Peyer's patch (tissue), 4 donors: ENCODE measurements around the gene TNK2. TPM values are rescaled to one million over a fixed set of nuclear protein-coding genes. Genes with fewer than 3 reads are reported as not detected.

Experiments used
- DNase-seq, 3 donors: peaks; one replicate each; pipeline ENCODE4 v3.0.0-alpha.2; 2017 to 2019
- H3K27ac ChIP-seq, 4 donors: fragments of 200-600 bp; sonication (generic); one replicate each; pipeline ENCODE4 v1.5.1; 2016 to 2019
- H3K27me3 ChIP-seq, 2 donors: fragments of 200-600 bp; sonication (generic); one replicate each; pipeline ENCODE4 v1.5.1; 2019
- H3K36me3 ChIP-seq, 3 donors: fragments of 200-600 bp; sonication (generic); one replicate each; pipeline ENCODE4 v1.5.1; 2016 to 2019
- H3K4me1 ChIP-seq, 4 donors: fragments of 200-600 bp; sonication (generic); one replicate each; pipeline ENCODE4 v1.5.1; 2016 to 2019
- H3K4me3 ChIP-seq, 4 donors: fragments of 200-600 bp; sonication (generic); 1 replicate in 3 of 4; 2 replicates in 1 of 4; pipeline ENCODE4 v1.5.1; 2016 to 2019; ENCODE audit warnings: mild to moderate bottlenecking in 1 of 4
- H3K9me3 ChIP-seq, 4 donors: fragments of 200-600 bp; sonication (generic); one replicate each; pipeline ENCODE4 v1.5.1; 2016 to 2019; ENCODE audit warnings: mild to moderate bottlenecking in 1 of 4
- POLR2A ChIP-seq, 2 donors: fragments of 450-650 bp; IDR thresholded peaks; one replicate each; pipeline ENCODE4 v1.5.1; 2017; ENCODE audit warnings: antibody characterized with exemption in 2 of 2, mild to moderate bottlenecking in 2 of 2, moderate library complexity in 2 of 2
- total RNA-seq, 4 donors: library from RNA; depleted of rRNA; stranded (reverse); fragments of >200 nt; gene quantifications; one replicate each; pipeline ENCODE4 v1.1.0, GENCODE V29; 2016
- TF ChIP-seq, protein P1 (sequence below), 6 experiments: fragments of 450-650 bp in 4 of 6; fragments of 200-600 bp in 2 of 6; sonication (generic) in 1 of 6; IDR thresholded peaks; one replicate each; pipeline ENCODE4 v1.5.1; 2017 to 2019; ENCODE audit warnings: antibody characterized with exemption in 6 of 6, mild to moderate bottlenecking in 3 of 6, moderate library complexity in 1 of 6

The TNK2 gene
- total RNA-seq, 4 donors from 2014 or later = 18.6 to 149 (median 24.6) TPM

DNA sequence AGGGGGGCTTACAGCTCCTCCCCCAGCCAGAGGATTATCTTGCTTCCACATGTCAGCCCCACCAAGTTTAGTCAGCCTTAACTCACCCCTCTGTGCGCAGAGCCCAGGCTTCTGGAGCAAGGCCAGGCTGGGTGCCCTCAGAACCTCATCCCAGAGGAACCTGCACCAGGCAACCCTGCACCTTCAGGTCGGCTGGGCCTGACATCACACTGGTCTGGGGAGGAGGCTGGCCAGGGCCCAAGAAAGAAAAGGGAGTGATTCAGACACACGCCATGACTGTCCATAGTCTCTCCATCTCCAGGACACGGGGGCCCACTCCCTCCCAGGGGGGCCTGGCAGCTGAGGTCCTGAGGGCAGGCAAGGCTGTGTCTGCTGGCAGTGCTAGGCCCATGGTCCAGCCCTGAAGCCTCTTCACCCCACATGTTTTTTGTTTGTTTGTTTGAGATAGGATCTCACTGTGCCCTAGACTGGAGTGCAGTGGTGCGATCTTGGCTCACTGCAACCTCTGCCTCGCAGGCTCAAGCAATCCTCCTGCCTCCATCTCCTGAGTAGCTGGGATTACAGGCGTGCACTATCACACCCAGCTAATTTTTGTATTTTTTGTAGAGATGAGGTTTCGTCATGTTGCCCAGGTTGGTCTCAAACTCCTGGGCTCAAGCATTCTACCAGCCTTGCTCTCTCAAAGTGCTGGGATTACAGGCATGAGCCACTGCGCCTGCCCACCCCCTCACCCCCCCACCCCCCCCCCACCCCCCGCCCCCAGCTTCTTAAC, 11.1 kb downstream of the TNK2 start:
- H3K36me3 ChIP-seq = no peaks in the 10 kb centered on the region
- TF ChIP-seq, protein P1, sequence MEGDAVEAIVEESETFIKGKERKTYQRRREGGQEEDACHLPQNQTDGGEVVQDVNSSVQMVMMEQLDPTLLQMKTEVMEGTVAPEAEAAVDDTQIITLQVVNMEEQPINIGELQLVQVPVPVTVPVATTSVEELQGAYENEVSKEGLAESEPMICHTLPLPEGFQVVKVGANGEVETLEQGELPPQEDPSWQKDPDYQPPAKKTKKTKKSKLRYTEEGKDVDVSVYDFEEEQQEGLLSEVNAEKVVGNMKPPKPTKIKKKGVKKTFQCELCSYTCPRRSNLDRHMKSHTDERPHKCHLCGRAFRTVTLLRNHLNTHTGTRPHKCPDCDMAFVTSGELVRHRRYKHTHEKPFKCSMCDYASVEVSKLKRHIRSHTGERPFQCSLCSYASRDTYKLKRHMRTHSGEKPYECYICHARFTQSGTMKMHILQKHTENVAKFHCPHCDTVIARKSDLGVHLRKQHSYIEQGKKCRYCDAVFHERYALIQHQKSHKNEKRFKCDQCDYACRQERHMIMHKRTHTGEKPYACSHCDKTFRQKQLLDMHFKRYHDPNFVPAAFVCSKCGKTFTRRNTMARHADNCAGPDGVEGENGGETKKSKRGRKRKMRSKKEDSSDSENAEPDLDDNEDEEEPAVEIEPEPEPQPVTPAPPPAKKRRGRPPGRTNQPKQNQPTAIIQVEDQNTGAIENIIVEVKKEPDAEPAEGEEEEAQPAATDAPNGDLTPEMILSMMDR (IDR thresholded peaks at IDR 0.05) = no peak
- H3K9me3 ChIP-seq = no peaks in the 10 kb centered on the region
- DNase-seq = no peak
- H3K4me3 ChIP-seq = no peak overlapping the region
- peak overlapping the region; percentile 62 to 98 (median 78) for H3K27ac ChIP-seq
- H3K27me3 ChIP-seq = no peaks in the 10 kb centered on the region
- peaks cover 10 to 38% (median 25%) of the 10 kb centered on the region in 4 donors for H3K4me1 ChIP-seq

DNA sequence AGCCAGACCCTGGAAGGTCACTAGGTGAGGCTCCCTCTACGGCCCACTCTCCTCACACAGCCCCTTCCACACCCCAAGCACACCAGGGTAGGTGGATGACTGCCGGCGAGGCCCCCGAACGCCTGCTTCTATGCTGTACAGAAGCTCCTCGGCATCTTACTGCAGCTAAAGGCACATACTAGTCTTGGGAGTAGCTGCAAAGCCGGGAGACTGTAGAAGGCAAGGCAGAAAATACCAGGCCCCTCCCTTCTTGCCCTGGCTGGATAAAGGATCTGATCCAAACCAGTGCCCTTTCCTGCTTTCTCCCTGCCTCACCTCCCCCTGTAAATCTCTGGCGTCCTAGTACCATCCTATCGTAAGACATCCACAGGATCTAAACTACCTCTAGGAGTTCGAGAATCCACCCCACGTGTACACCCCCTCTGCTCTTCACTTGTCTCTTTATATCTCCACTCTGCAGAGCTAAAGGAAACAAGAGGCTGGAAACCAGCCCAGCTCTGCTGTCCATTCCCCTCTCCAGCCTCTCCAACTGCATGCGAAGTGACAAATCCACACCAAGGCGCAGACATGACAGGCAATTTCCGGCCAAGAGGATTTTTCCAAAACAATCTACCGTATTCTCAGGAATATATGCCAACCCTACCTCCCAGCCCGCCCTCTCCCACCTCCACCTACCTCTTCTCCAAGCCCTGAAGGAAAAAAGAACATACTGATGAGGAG, 11.8 kb downstream of the TNK2 start:
- no peaks in the 10 kb centered on the region for H3K36me3 ChIP-seq
- peaks cover 10 to 42% (median 26%) of the 10 kb centered on the region in 4 donors for H3K4me1 ChIP-seq
- no peaks in the 10 kb centered on the region for H3K27me3 ChIP-seq
- peak overlapping the region; percentile 29 to 84 (median 64) for H3K4me3 ChIP-seq
- H3K9me3 ChIP-seq = no peaks in the 10 kb centered on the region
- DNase-seq = no peak
- H3K27ac ChIP-seq = peak overlapping the region; percentile 62 to 98 (median 78)
- TF ChIP-seq, protein P1 (IDR thresholded peaks at IDR 0.05) = no peak
- TF ChIP-seq POLR2A (IDR thresholded peaks at IDR 0.05) = no peak

DNA sequence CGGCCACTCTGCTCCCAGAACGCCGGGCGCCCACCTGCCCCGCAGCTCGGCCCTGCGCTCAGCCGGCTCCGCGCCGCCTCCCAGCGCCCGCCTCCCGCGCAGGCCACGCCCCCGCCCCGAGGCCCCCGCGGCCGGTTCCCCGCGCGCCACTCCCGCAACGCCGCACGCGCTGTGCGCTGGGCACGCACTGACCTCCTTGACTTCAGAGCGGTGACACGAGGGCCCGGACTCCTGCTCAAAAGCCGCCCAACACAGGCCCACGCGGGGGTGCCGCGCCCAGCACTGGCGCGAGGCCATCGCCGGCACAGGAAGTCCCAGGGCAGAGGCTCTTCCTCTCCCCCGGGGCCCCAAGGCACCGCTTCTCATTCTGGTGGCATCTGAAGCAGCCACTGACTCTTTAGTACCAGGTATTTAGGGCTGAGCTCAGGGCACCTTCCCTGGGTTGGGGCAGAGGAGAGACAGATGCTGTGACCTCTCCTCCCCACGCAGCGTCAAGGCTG, 12.4 kb downstream of the TNK2 start:
- no peak for TF ChIP-seq POLR2A (IDR thresholded peaks at IDR 0.05)
- TF ChIP-seq, protein P1 (IDR thresholded peaks at IDR 0.05) = no peak
- Histone ChIP-seq H3K27ac (peak overlapping the region; percentile 62 to 98 (median 78)), H3K36me3 (no peaks in the 10 kb centered on the region), H3K9me3 (no peaks in the 10 kb centered on the region), H3K27me3 (no peaks in the 10 kb centered on the region), H3K4me1 (peaks cover 10 to 47% (median 23%) of the 10 kb centered on the region in 4 donors), H3K4me3 (peak overlapping the region; percentile 29 to 84 (median 64))
- peak; percentile 75 to 85 (median 77) for DNase-seq

DNA sequence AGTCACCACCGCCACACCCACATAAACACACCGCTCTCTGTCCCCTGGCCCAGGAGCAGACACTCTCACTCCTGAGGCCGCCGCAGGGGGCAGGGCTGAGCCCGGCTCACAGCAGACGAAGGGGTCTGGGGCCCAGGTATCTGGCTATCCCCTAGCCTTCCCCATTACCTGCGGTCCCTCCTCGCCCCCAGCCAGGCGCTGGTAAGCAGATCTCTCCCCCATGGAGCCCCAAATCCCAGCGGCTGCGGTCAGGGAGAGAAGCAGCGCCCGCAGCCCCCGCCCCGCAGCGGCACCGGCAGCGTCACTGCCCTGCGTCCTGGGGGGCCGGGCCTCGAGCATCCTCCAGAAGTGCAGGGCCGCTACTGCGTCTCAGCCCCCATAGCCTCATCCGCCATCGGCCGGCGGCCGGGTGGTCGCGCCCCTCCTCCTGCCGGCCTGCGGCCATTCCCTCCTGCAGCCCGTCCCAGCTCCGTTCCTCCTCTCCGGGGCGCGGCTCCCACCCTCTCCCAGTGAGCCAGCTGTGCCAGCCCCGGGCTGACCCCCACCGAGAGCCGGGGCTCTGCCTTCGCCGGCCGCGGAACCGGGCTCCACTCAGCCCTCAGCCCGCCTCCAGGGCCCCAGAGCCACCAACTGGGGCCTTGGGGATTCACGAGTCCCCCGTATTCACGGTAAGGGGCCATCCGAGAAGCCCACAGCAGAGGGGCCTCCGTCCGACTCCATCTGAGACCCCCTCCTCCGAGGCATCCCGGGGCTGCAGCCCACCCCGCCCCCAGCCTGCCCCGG, 13.1 kb downstream of the TNK2 start:
- Histone ChIP-seq H3K9me3 (no peaks in the 10 kb centered on the region), H3K27me3 (no peaks in the 10 kb centered on the region), H3K36me3 (no peaks in the 10 kb centered on the region), H3K4me1 (peaks cover 5 to 47% (median 19%) of the 10 kb centered on the region in 4 donors), H3K27ac (peak overlapping the region; percentile 62 to 98 (median 78)), H3K4me3 (peak overlapping the region; percentile 29 to 84 (median 64))
- TF ChIP-seq, protein P1 (IDR thresholded peaks at IDR 0.05) = no peak
- TF ChIP-seq POLR2A (IDR thresholded peaks at IDR 0.05) = no peak
- peak; percentile 67 to 81 (median 78) for DNase-seq

DNA sequence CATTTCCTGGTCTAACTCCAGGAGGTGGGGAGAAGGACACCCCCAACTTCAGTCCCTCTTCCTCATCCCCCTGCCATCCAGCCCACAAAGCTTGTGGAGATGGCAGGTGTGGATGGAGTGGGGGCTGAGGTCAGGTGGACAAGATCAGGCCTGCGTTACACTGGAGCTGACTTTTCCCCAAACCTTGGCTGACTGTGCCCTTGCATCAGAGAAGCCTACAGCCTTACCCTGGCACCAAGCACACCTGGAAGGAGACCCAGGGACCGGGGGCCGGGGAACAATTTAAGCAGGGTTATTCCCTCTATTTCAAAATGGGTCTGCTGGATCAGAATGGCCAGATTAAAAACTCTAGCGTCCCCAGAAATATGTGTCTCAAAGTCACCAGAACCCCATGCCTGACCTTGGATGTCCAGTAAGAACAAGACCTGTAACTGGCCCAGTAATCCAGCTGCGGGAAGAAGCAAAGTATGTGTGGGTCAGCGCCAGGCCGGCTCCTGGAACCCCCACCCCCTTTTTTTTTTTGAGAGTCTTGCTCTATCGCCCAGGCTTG, 14.4 kb downstream of the TNK2 start:
- Histone ChIP-seq H3K4me3 (no peak overlapping the region), H3K9me3 (no peaks in the 10 kb centered on the region), H3K36me3 (no peaks in the 10 kb centered on the region), H3K4me1 (peaks cover 5 to 47% (median 18%) of the 10 kb centered on the region in 4 donors), H3K27me3 (no peaks in the 10 kb centered on the region), H3K27ac (no peak overlapping the region)
- DNase-seq = no peak
- TF ChIP-seq, protein P1 (IDR thresholded peaks at IDR 0.05) = no peak
- no peak for TF ChIP-seq POLR2A (IDR thresholded peaks at IDR 0.05)
